Measurements from ENCODE around the gene TRIM28.

- no peak for TF ChIP-seq EP300 (IDR thresholded peaks at IDR 0.05)
- TF ChIP-seq CTCF (IDR thresholded peaks at IDR 0.05): no peak
- TF ChIP-seq POLR2A (IDR thresholded peaks at IDR 0.05): no peak
These were observed 12.9 kb downstream of the TRIM28 start for GRCh38 chr19:58556622-58557220.
